NCI-H774 (cell line): ENCODE results near the gene PHF21B.
"Not testable (repeated sequence)": the region's sequence is repeated elsewhere in the genome, so short reads cannot be mapped to it uniquely, and the experiment has no call there.

ENCODE experiments used
- DNase-seq: peaks from one replicate; lab custom pipeline; 2025; lab: John Stamatoyannopoulos, UW

Gene PHF21B

GRCh38 chr22:44871782-44872181 is 138.0 kb downstream of the PHF21B start:
- DNase-seq: no peak

- DNase-seq: no peak
Measured at GRCh38 chr22:44870021-44870420, 139.8 kb downstream of the PHF21B start.

- no peak for DNase-seq
Measured at GRCh38 chr22:44869196-44869595, 140.6 kb downstream of the PHF21B start.

- DNase-seq: no peak
Measured at GRCh38 chr22:44865193-44866057, 144.4 kb downstream of the PHF21B start.

GRCh38 chr22:44862981-44863860 is 146.6 kb downstream of the PHF21B start:
- DNase-seq: no peak

GRCh38 chr22:44862281-44862680 is 147.5 kb downstream of the PHF21B start:
- no peak for DNase-seq

GRCh38 chr22:44861245-44861644 is 148.6 kb downstream of the PHF21B start:
- DNase-seq: no peak

- no peak for DNase-seq
Measured at GRCh38 chr22:44860311-44860710, 149.5 kb downstream of the PHF21B start.

GRCh38 chr22:44859641-44860040 is 150.2 kb downstream of the PHF21B start:
- DNase-seq: no peak

GRCh38 chr22:44858819-44859218 is 151.0 kb downstream of the PHF21B start:
- DNase-seq: not testable (repeated sequence)

- DNase-seq: no peak
Measured at GRCh38 chr22:44855855-44856254, 153.9 kb downstream of the PHF21B start.

- not testable (repeated sequence) for DNase-seq
Measured at GRCh38 chr22:44854641-44855040, 155.2 kb downstream of the PHF21B start.

GRCh38 chr22:44850946-44851345 is 158.9 kb downstream of the PHF21B start:
- no peak for DNase-seq

GRCh38 chr22:44848791-44849420 is 160.9 kb downstream of the PHF21B start:
- DNase-seq: no peak

GRCh38 chr22:44848296-44848741 is 161.5 kb downstream of the PHF21B start:
- DNase-seq: no peak

GRCh38 chr22:44847892-44848291 is 161.9 kb downstream of the PHF21B start:
- DNase-seq: no peak

- no peak for DNase-seq
Measured at GRCh38 chr22:44847380-44847779, 162.4 kb downstream of the PHF21B start.

- no peak for DNase-seq
Measured at GRCh38 chr22:44846726-44847275, 163.0 kb downstream of the PHF21B start.

- no peak for DNase-seq
Measured at GRCh38 chr22:44845796-44846720, 163.7 kb downstream of the PHF21B start.

- DNase-seq: no peak
Measured at GRCh38 chr22:44845191-44845590, 164.6 kb downstream of the PHF21B start.

- no peak for DNase-seq
Measured at GRCh38 chr22:44842417-44842816, 167.4 kb downstream of the PHF21B start.
